B cell (primary cell): ENCODE measurements around the gene HTR4. TPM values are rescaled to one million over a fixed set of nuclear protein-coding genes. Genes with fewer than 3 reads are reported as not detected.

Experiments
- ATAC-seq: fragments of 200-7000 bp; cut with Tn5 transposase; one replicate; pipeline ENCODE4 v1.10.0; 2021; ENCODE audit warnings: low read depth, mild to moderate bottlenecking, moderate number of reproducible peaks, moderate library complexity
- CTCF ChIA-PET: fragments of 350-600 bp; sonication (Branson Sonifier 250); formaldehyde crosslinking; loops from one replicate; lab custom pipeline; 2021; ENCODE audit warnings: antibody characterized with exemption, inconsistent platforms; lab: Charles Lee
- POLR2A ChIA-PET: fragments of 350-600 bp; sonication (Branson Sonifier 250); formaldehyde crosslinking; loops from one replicate; lab custom pipeline; 2021; ENCODE audit warnings: antibody characterized with exemption; lab: Charles Lee
- DNase-seq: peaks from one replicate; pipeline ENCODE4 v3.0.0; 2013
- H2AFZ ChIP-seq: 2 replicates; pipeline ENCODE4 v1.6.1; 2012; ENCODE audit warnings: mild to moderate bottlenecking, low read depth, low read length; ENCODE audit not compliant: insufficient read depth, poor library complexity, severe bottlenecking
- H3K27ac ChIP-seq, 2 donors: 1 replicate in 1 of 2; 2 replicates in 1 of 2; pipeline ENCODE4 v1.5.1; 2012 to 2013; ENCODE audit warnings: low read length in 2 of 2, mild to moderate bottlenecking in 2 of 2, moderate library complexity in 1 of 2
- H3K27me3 ChIP-seq, 4 experiments: fragments of 200-600 bp in 1 of 4; sonication (generic) in 1 of 4; replicated peaks in 1 of 4; 1 replicate in 2 of 4; 2 replicates in 2 of 4; pipeline versions ENCODE4 v1.6.1 to v1.7.0; 2013 to 2016; ENCODE audit warnings: low read length in 3 of 4, mild to moderate bottlenecking in 2 of 4, mixed read lengths in 1 of 4, moderate library complexity in 1 of 4; ENCODE audit not compliant: insufficient read depth in 4 of 4, control insufficient read depth in 3 of 4; ENCODE audit errors: control extremely low read depth in 1 of 4
- H3K36me3 ChIP-seq, 2 experiments: replicated peaks in 1 of 2; 1 replicate in 1 of 2; 2 replicates in 1 of 2; pipeline versions ENCODE4 v1.6.1 to v1.7.1; 2013; ENCODE audit warnings: low read length in 1 of 2; ENCODE audit not compliant: insufficient read depth in 2 of 2, control insufficient read depth in 1 of 2; ENCODE audit errors: control extremely low read depth in 1 of 2, extremely low read depth in 1 of 2
- H3K4me1 ChIP-seq, 2 donors: fragments of 200-600 bp in 1 of 2; sonication (generic) in 1 of 2; 1 replicate in 1 of 2; 2 replicates in 1 of 2; pipeline versions ENCODE4 v1.5.1 to v1.6.1; 2013 to 2017; ENCODE audit warnings: low read length in 2 of 2; ENCODE audit not compliant: control insufficient read depth in 2 of 2, insufficient read depth in 2 of 2
- H3K4me2 ChIP-seq: replicated peaks from 2 replicates; pipeline ENCODE3; 2012; ENCODE audit warnings: mild to moderate bottlenecking, low read depth, low read length; ENCODE audit not compliant: poor library complexity, severe bottlenecking
- H3K4me3 ChIP-seq, 5 experiments: fragments of 200-600 bp in 1 of 5; sonication (generic) in 1 of 5; 1 replicate in 3 of 5; 2 replicates in 2 of 5; pipeline versions ENCODE4 v1.5.1 to v1.7.0; 2011 to 2016; ENCODE audit warnings: low read length in 4 of 5, mild to moderate bottlenecking in 4 of 5, low read depth in 2 of 5, control low read depth in 1 of 5, moderate library complexity in 1 of 5; ENCODE audit not compliant: insufficient read depth in 1 of 5; ENCODE audit errors: control extremely low read depth in 1 of 5, extremely low read depth in 1 of 5
- H3K79me2 ChIP-seq: fragments of 200-600 bp; sonication (generic); one replicate; pipeline ENCODE4 v1.6.0; 2016; ENCODE audit warnings: low read length; ENCODE audit not compliant: control insufficient read depth, insufficient read depth
- H3K9ac ChIP-seq: fragments of 200-600 bp; sonication (generic); 2 replicates; pipeline ENCODE4 v1.6.1; 2017; ENCODE audit warnings: mild to moderate bottlenecking, low read length, moderate library complexity
- H3K9me3 ChIP-seq, 3 donors: one replicate each; pipeline versions ENCODE4 v1.6.1 to v1.7.1; 2013; ENCODE audit warnings: low read length in 2 of 3; ENCODE audit not compliant: control insufficient read depth in 2 of 3, insufficient read depth in 1 of 3; ENCODE audit errors: control extremely low read depth in 1 of 3
- H4K20me1 ChIP-seq: 2 replicates; pipeline ENCODE4 v1.6.0; 2012; ENCODE audit warnings: mild to moderate bottlenecking, low read length; ENCODE audit not compliant: insufficient read depth, control insufficient read depth, poor library complexity, severe bottlenecking
- H3K27ac Mint-ChIP-seq: one replicate; pipeline ENCODE4 v1.8.0; 2021; ENCODE audit warnings: mixed read lengths
- H3K27me3 Mint-ChIP-seq: one replicate; pipeline ENCODE4 v1.8.0; 2021; ENCODE audit warnings: mixed read lengths
- H3K4me1 Mint-ChIP-seq: one replicate; pipeline ENCODE4 v1.8.0; 2021; ENCODE audit warnings: mixed read lengths
- H3K4me3 Mint-ChIP-seq: one replicate; pipeline ENCODE4 v1.8.0; 2021; ENCODE audit warnings: mixed read lengths
- H3K9me3 Mint-ChIP-seq: one replicate; pipeline ENCODE4 v1.8.0; 2022; ENCODE audit warnings: mixed read lengths; ENCODE audit not compliant: insufficient read depth
- CTCF ChIP-seq: fragments of 200-600 bp; IDR thresholded peaks from one replicate; pipeline ENCODE4 v1.8.0; 2022; ENCODE audit warnings: antibody characterized with exemption, mild to moderate bottlenecking
- EZH2 ChIP-seq: IDR thresholded peaks from 2 replicates; pipeline ENCODE4 v1.6.1; 2012; ENCODE audit warnings: borderline replicate concordance, low read depth, mild to moderate bottlenecking, moderate library complexity, low read length; ENCODE audit not compliant: insufficient read depth, poor library complexity, severe bottlenecking
- WGBS: methylation state at CpG from one replicate; pipeline ENCODE4 v1.1.5; 2013; ENCODE audit warnings: missing lambda C conversion rate; ENCODE audit not compliant: insufficient coverage; 5-methylcytosine and 5-hydroxymethylcytosine counted together
- intact Hi-C: fragments of 100-400 bp; cut with micrococcal nuclease; formaldehyde crosslinking; loops from one replicate; pipeline ENCODE4 v1.10.0; 2022
- polyA plus RNA-seq: library from polyadenylated mRNA; depleted of rRNA; stranded (reverse); fragments of >200 nt; gene quantifications from 2 replicates; pipeline ENCODE4 v1.2.3, GENCODE V29; 2012
- total RNA-seq, 2 donors: library from RNA; stranded (reverse); fragments of 120-200 nt in 1 of 2; gene quantifications; 1 replicate in 1 of 2; 2 replicates in 1 of 2; pipeline versions ENCODE4 v1.2.3 to v1.2.4, GENCODE V29; 2013 to 2022

Gene HTR4
- total and polyA plus RNA-seq, 2 donors (not counting 1 experiment from before 2014, with no cell fraction given): not detected

GRCh38 chr5:148682058-148683026 lies 28.0 kb upstream of the HTR4 start:
- intact Hi-C loops: no loop called here
- ChIA-PET CTCF (no interaction called here), POLR2A (no interaction called here)
- Histone ChIP-seq H3K36me3 (no peaks in the 10 kb centered on the region), H3K4me3 (no peak overlapping the region), H4K20me1 (no peaks in the 10 kb centered on the region), H3K4me2 (no peak overlapping the region), H3K27me3 (no peaks in the 10 kb centered on the region), H3K27ac (no peak overlapping the region), H3K79me2 (no peaks in the 10 kb centered on the region), H3K9me3 (no peaks in the 10 kb centered on the region), H3K9ac (no peak overlapping the region), H3K4me1 (no peaks in the 10 kb centered on the region), H2AFZ (no peak overlapping the region)
- H3K4me1 Mint-ChIP-seq: no peaks in the 10 kb centered on the region
- H3K27me3 Mint-ChIP-seq: peaks cover 38% of the 10 kb centered on the region
- no peak overlapping the region for H3K27ac Mint-ChIP-seq
- ATAC-seq (no peak), DNase-seq (no peak)
- H3K4me3 Mint-ChIP-seq: no peak overlapping the region
- H3K9me3 Mint-ChIP-seq: no peaks in the 10 kb centered on the region
- 50% methylated on average over 2 of the region's 8 CpGs for WGBS
- no peak for TF ChIP-seq CTCF
- TF ChIP-seq EZH2: no peak
